ENCODE data around the gene LIN37.

GRCh38 chr19:35732540-35733179 lies 15.7 kb upstream of the LIN37 start:
- TF ChIP-seq CTCF (IDR thresholded peaks at IDR 0.05; ENCODE audit: low read depth, low read length, missing input control) (no peak), RXRA (IDR thresholded peaks at IDR 0.05) (no peak), TAF1 (conservative IDR thresholded peaks at IDR 0.05) (no peak), YY1 (IDR thresholded peaks at IDR 0.05) (no peak), RAD21 (IDR thresholded peaks at IDR 0.05) (no peak), REST (IDR thresholded peaks at IDR 0.05) (no peak), MAX (IDR thresholded peaks at IDR 0.05) (no peak), ATF3 (IDR thresholded peaks at IDR 0.05) (no peak), NR2F2 (IDR thresholded peaks at IDR 0.05) (no peak), JUND (IDR thresholded peaks at IDR 0.05) (no peak), GABPA (IDR thresholded peaks at IDR 0.05 in 1 of 2, conservative IDR thresholded peaks at IDR 0.05 in 1 of 2) (no peak), HNF4G (IDR thresholded peaks at IDR 0.05) (no peak), ZBTB33 (IDR thresholded peaks at IDR 0.05) (no peak), EGR1 (IDR thresholded peaks at IDR 0.05; ENCODE audit: low read depth in 2 of 2) (no peak)

Measured in liver (tissue), 3 donors.